H1 (cell line): Measurements from ENCODE around the gene KNDC1. TPM values are rescaled to one million over a fixed set of nuclear protein-coding genes. Genes with fewer than 3 reads are reported as not detected.

ENCODE experiments used
- CTCF ChIA-PET: fragments of 300-600 bp; sonication (Branson Sonifier 250); formaldehyde crosslinking; loops from one replicate; lab custom pipeline; 2021; ENCODE audit not compliant: partially characterized antibody; lab: Charles Lee
- POLR2A ChIA-PET: fragments of 300-600 bp; sonication (Branson Sonifier 250); formaldehyde crosslinking; loops from one replicate; lab custom pipeline; 2021; ENCODE audit warnings: inconsistent platforms; ENCODE audit not compliant: partially characterized antibody; lab: Charles Lee
- DNase-seq, 2 experiments: peaks; one replicate each; pipeline versions ENCODE4 v3.0.0 to v3.0.0-alpha.2; 2010 to 2022; ENCODE audit warnings: low spot score in 2 of 2, low read depth in 1 of 2, mixed read lengths in 1 of 2
- FAIRE-seq: peaks from 2 replicates; lab custom pipeline; 2011; peaks lifted over from hg19 to GRCh38; lab: Jason Lieb, UNC
- H2AFZ ChIP-seq: 2 replicates; pipeline ENCODE4 v1.8.1; 2012; ENCODE audit warnings: low read length, inconsistent platforms
- H2AK5ac ChIP-seq: 2 replicates; pipeline ENCODE4 v1.6.1; 2013; ENCODE audit warnings: low read depth, low read length
- H2BK120ac ChIP-seq: replicated peaks from 2 replicates; pipeline ENCODE3; 2013; ENCODE audit warnings: low read depth, low read length, inconsistent platforms
- H2BK12ac ChIP-seq: 2 replicates; pipeline ENCODE4 v1.6.1; 2013; ENCODE audit warnings: low read depth, low read length
- H2BK15ac ChIP-seq: 2 replicates; pipeline ENCODE4 v1.6.1; 2013; ENCODE audit warnings: low read length
- H2BK20ac ChIP-seq: 2 replicates; pipeline ENCODE4 v1.6.1; 2013; ENCODE audit warnings: low read length
- H2BK5ac ChIP-seq: 2 replicates; pipeline ENCODE4 v1.6.1; 2013; ENCODE audit warnings: low read depth, low read length
- H3K14ac ChIP-seq: 2 replicates; pipeline ENCODE4 v1.6.1; 2013; ENCODE audit warnings: inconsistent platforms; ENCODE audit not compliant: insufficient read length
- H3K18ac ChIP-seq: 2 replicates; pipeline ENCODE4 v1.6.1; 2013; ENCODE audit warnings: low read length; ENCODE audit errors: extremely low read depth
- H3K23ac ChIP-seq: 2 replicates; pipeline ENCODE4 v1.6.1; 2013; ENCODE audit warnings: inconsistent platforms; ENCODE audit not compliant: insufficient read length
- H3K23me2 ChIP-seq: 2 replicates; pipeline ENCODE4 v1.6.1; 2013; ENCODE audit warnings: low read depth, low read length
- H3K27ac ChIP-seq: 2 replicates; pipeline ENCODE4 v1.6.1; 2011; ENCODE audit warnings: low read depth, low read length, inconsistent platforms
- H3K27me3 ChIP-seq, 4 experiments: replicated peaks in 1 of 4; 1 replicate in 1 of 4; 2 replicates in 3 of 4; pipeline versions ENCODE4 v1.6.1 to v1.8.1; 2011 to 2013; ENCODE audit warnings: low read length in 3 of 4, mild to moderate bottlenecking in 3 of 4, inconsistent platforms in 2 of 4, mixed read lengths in 2 of 4, moderate library complexity in 1 of 4; ENCODE audit not compliant: control insufficient read depth in 3 of 4, insufficient read depth in 3 of 4; ENCODE audit errors: extremely low read depth in 1 of 4
- H3K36me3 ChIP-seq, 4 experiments: 2 replicates each; pipeline versions ENCODE4 v1.6.1 to v1.8.1; 2011 to 2013; ENCODE audit warnings: mild to moderate bottlenecking in 4 of 4, low read length in 3 of 4, moderate library complexity in 2 of 4, control low read depth in 1 of 4, inconsistent platforms in 1 of 4; ENCODE audit not compliant: insufficient read depth in 4 of 4, control insufficient read depth in 2 of 4
- H3K4ac ChIP-seq: replicated peaks from 2 replicates; pipeline ENCODE3; 2013; ENCODE audit warnings: low read length, low read depth, mixed read lengths, inconsistent platforms; ENCODE audit not compliant: insufficient read length
- H3K4me1 ChIP-seq, 4 experiments: replicated peaks in 1 of 4; 1 replicate in 1 of 4; 2 replicates in 3 of 4; pipeline versions ENCODE4 v1.6.1 to v1.8.1; 2011 to 2013; ENCODE audit warnings: low read length in 3 of 4, inconsistent platforms in 2 of 4, mixed read lengths in 1 of 4; ENCODE audit not compliant: insufficient read depth in 4 of 4, control insufficient read depth in 3 of 4
- H3K4me2 ChIP-seq, 2 experiments: 2 replicates each; pipeline versions ENCODE4 v1.6.1 to v1.8.1; 2011 to 2013; ENCODE audit warnings: low read depth in 2 of 2, low read length in 2 of 2, control low read depth in 1 of 2, inconsistent platforms in 1 of 2, mild to moderate bottlenecking in 1 of 2; ENCODE audit not compliant: insufficient read depth in 1 of 2
- H3K4me3 ChIP-seq, 4 experiments: fragments of 200-600, 300-600 bp in 1 of 4; sonication (generic), shearing (Covaris generic), sonication (Bioruptor Twin) in 1 of 4; 2 replicates each; pipeline versions ENCODE4 v1.5.1 to v1.8.1; 2011 to 2016; ENCODE audit warnings: low read length in 4 of 4, low read depth in 3 of 4, control low read depth in 2 of 4, inconsistent platforms in 2 of 4, mild to moderate bottlenecking in 2 of 4, mixed read lengths in 1 of 4, moderate library complexity in 1 of 4; ENCODE audit not compliant: insufficient read depth in 2 of 4; ENCODE audit errors: extremely low read depth in 1 of 4
- H3K56ac ChIP-seq: replicated peaks from 2 replicates; pipeline ENCODE3; 2013; ENCODE audit warnings: low read depth, mild to moderate bottlenecking, mixed read lengths, low read length, inconsistent platforms; ENCODE audit not compliant: insufficient read length
- H3K79me1 ChIP-seq: 2 replicates; pipeline ENCODE4 v1.6.1; 2013; ENCODE audit warnings: low read depth, low read length, control low read depth
- H3K79me2 ChIP-seq, 2 experiments: 2 replicates each; pipeline versions ENCODE4 v1.6.1 to v1.8.1; 2012 to 2013; ENCODE audit warnings: low read length in 2 of 2, mild to moderate bottlenecking in 2 of 2, inconsistent platforms in 1 of 2; ENCODE audit not compliant: insufficient read depth in 2 of 2, control insufficient read depth in 1 of 2
- H3K9ac ChIP-seq, 4 experiments: replicated peaks in 1 of 4; 1 replicate in 1 of 4; 2 replicates in 3 of 4; pipeline versions ENCODE4 v1.6.1 to v1.8.1; 2011 to 2013; ENCODE audit warnings: low read depth in 3 of 4, low read length in 3 of 4, control low read depth in 2 of 4, mild to moderate bottlenecking in 2 of 4, moderate library complexity in 2 of 4, inconsistent platforms in 1 of 4; ENCODE audit errors: extremely low read depth in 1 of 4
- H3K9me3 ChIP-seq, 2 experiments: 2 replicates each; pipeline versions ENCODE4 v1.6.1 to v1.8.1; 2012 to 2013; ENCODE audit warnings: mild to moderate bottlenecking in 2 of 2, moderate library complexity in 2 of 2, control low read depth in 1 of 2, inconsistent platforms in 1 of 2, low read depth in 1 of 2, low read length in 1 of 2, mixed read lengths in 1 of 2; ENCODE audit not compliant: insufficient read depth in 2 of 2
- H4K20me1 ChIP-seq, 2 experiments: replicated peaks in 1 of 2; 2 replicates each; pipeline versions ENCODE3 to v1.8.1; 2011 to 2013; ENCODE audit warnings: inconsistent platforms in 2 of 2, low read length in 2 of 2, mild to moderate bottlenecking in 1 of 2; ENCODE audit not compliant: insufficient read depth in 2 of 2, control insufficient read depth in 1 of 2
- H4K5ac ChIP-seq: 2 replicates; pipeline ENCODE4 v1.6.1; 2013; ENCODE audit warnings: low read length, low read depth, mixed read lengths, inconsistent platforms; ENCODE audit not compliant: insufficient read length
- H4K8ac ChIP-seq: 2 replicates; pipeline ENCODE4 v1.8.0; 2013; ENCODE audit warnings: mild to moderate bottlenecking, moderate library complexity, low read length, inconsistent platforms; ENCODE audit not compliant: insufficient read depth; ENCODE audit errors: extremely low read depth
- H4K91ac ChIP-seq: replicated peaks from 2 replicates; pipeline ENCODE3; 2013; ENCODE audit warnings: low read length, mixed read lengths, inconsistent platforms; ENCODE audit not compliant: insufficient read length
- ATF2 ChIP-seq: IDR thresholded peaks from 2 replicates; pipeline ENCODE4 v1.6.1; 2012; ENCODE audit warnings: low read length, inconsistent platforms
- CEBPB ChIP-seq: IDR thresholded peaks from 2 replicates; pipeline ENCODE4 v1.6.1; 2012; ENCODE audit warnings: low read depth, low read length
- CREB1 ChIP-seq: IDR thresholded peaks from 2 replicates; pipeline ENCODE4 v1.6.1; 2012; ENCODE audit warnings: inconsistent platforms
- CTBP2 ChIP-seq: IDR thresholded peaks from 2 replicates; pipeline ENCODE4 v1.7.0; 2011; ENCODE audit warnings: borderline replicate concordance, mild to moderate bottlenecking, moderate library complexity, mixed read lengths, low read length; ENCODE audit not compliant: insufficient read depth, insufficient read length
- EP300 ChIP-seq, 2 experiments: IDR thresholded peaks; 1 replicate in 1 of 2; 2 replicates in 1 of 2; pipeline ENCODE4 v1.6.1; 2011 to 2012; ENCODE audit warnings: low read depth in 2 of 2, low read length in 2 of 2, mild to moderate bottlenecking in 2 of 2, borderline replicate concordance in 1 of 2, inconsistent platforms in 1 of 2, moderate library complexity in 1 of 2
- FOSL1 ChIP-seq: IDR thresholded peaks from 2 replicates; pipeline ENCODE4 v1.6.1; 2011; ENCODE audit warnings: mild to moderate bottlenecking, low read depth, low read length, moderate library complexity; ENCODE audit not compliant: insufficient read depth
- JUN ChIP-seq: IDR thresholded peaks from 2 replicates; pipeline ENCODE4 v1.6.1; 2011; ENCODE audit warnings: low read depth, mild to moderate bottlenecking, improper control_type of control experiment, low read length
- POLR2AphosphoS5 ChIP-seq: IDR thresholded peaks from 2 replicates; pipeline ENCODE4 v1.6.1; 2011; ENCODE audit warnings: low read depth, low read length
- RBBP5 ChIP-seq: IDR thresholded peaks from 2 replicates; pipeline ENCODE4 v1.7.1; 2012; ENCODE audit warnings: low read depth, mild to moderate bottlenecking, inconsistent platforms, low read length, moderate library complexity, borderline replicate concordance
- SIX5 ChIP-seq: IDR thresholded peaks from 2 replicates; pipeline ENCODE4 v1.6.1; 2011; ENCODE audit warnings: mild to moderate bottlenecking, low read depth, low read length
- SUZ12 ChIP-seq: fragments of 200-600 bp; sonication (generic); IDR thresholded peaks from 2 replicates; pipeline ENCODE4 v1.6.1; 2012; ENCODE audit warnings: mild to moderate bottlenecking, inconsistent platforms, low read length, moderate library complexity, mixed read lengths
- TBP ChIP-seq: IDR thresholded peaks from 2 replicates; pipeline ENCODE4 v1.6.1; 2011; ENCODE audit warnings: low read depth, low read length, improper control_type of control experiment
- TEAD4 ChIP-seq: IDR thresholded peaks from 2 replicates; pipeline ENCODE4 v1.6.1; 2012; ENCODE audit warnings: low read depth, low read length, inconsistent platforms, mixed read lengths
- WGBS, 2 experiments: shearing (Covaris generic) in 1 of 2; methylation state at CpG; one replicate each; pipeline versions ENCODE4 v1.1.6 to v1.1.7; 2013 to 2015; ENCODE audit warnings: low lambda C conversion rate in 2 of 2, mixed read lengths in 2 of 2, inconsistent platforms in 1 of 2, low coverage in 1 of 2, missing lambda C conversion rate in 1 of 2; ENCODE audit not compliant: insufficient replicate concordance in 2 of 2, insufficient coverage in 1 of 2, insufficient read length in 1 of 2; ENCODE audit errors: extremely low coverage in 1 of 2, missing lambda C conversion rate in 1 of 2; 5-methylcytosine and 5-hydroxymethylcytosine counted together
- polyA plus RNA-seq, 7 experiments: library from polyadenylated mRNA; depleted of rRNA in 3 of 7; stranded (reverse) in 5 of 7; unstranded in 2 of 7; fragments of >200 nt in 5 of 7; fragments of 200-250 nt in 2 of 7; gene quantifications; 1 replicate in 5 of 7; 2 replicates in 1 of 7; 4 replicates in 1 of 7; pipeline versions ENCODE4 v1.2.1 to v1.2.3, GENCODE V29; 2011 to 2013; ENCODE audit warnings: missing spikeins in 2 of 7, mixed read lengths in 2 of 7
- total RNA-seq: library from RNA; stranded (reverse); fragmentation: NEBNext Ultra II Directional; extraction: Animal tissue kit (Norgen Biotek cat#: 25700); gene quantifications from 2 replicates; pipeline ENCODE4 v1.2.1, GENCODE V29; 2021

The KNDC1 gene
- total and polyA plus RNA-seq, 2 of the 8 experiments (the other 6 are each of a cell fraction or from before 2014, with no cell fraction given) = 7.5 to 16.7 TPM

- Histone ChIP-seq H3K79me2 (no peaks in the 10 kb centered on the region), H2AK5ac (no peak overlapping the region), H3K18ac (no peak overlapping the region), H2AFZ (no peak overlapping the region), H3K23ac (no peak overlapping the region), H3K4me1 (peaks cover 0 to 6% (median 5%) of the 10 kb centered on the region in 4 experiments; a peak in 6 of 7 replicates), H4K8ac (no peak overlapping the region), H2BK5ac (no peak overlapping the region), H3K4me2 (no peak overlapping the region), H2BK20ac (no peak overlapping the region), H4K20me1 (no peaks in the 10 kb centered on the region), H3K4ac (no peak overlapping the region), H3K79me1 (no peaks in the 10 kb centered on the region), H3K56ac (no peak overlapping the region), H2BK120ac (no peak overlapping the region), H3K9me3 (peaks cover 0 to 13% of the 10 kb centered on the region in 2 experiments; a peak in 2 of 4 replicates), H2BK15ac (no peak overlapping the region), H4K91ac (no peak overlapping the region), H3K27ac (no peak overlapping the region), H3K4me3 (no peak overlapping the region), H4K5ac (no peak overlapping the region), H3K27me3 (no peaks in the 10 kb centered on the region), H3K23me2 (no peaks in the 10 kb centered on the region), H3K9ac (no peak overlapping the region), H3K14ac (no peak overlapping the region), H3K36me3 (no peaks in the 10 kb centered on the region), H2BK12ac (no peak overlapping the region)
- 78% methylated on average over 9 of the region's 9 CpGs; no CpG with 5 or more reads in 1 of the 2 experiments for WGBS, 2 experiments
- CTCF ChIA-PET = interaction anchor here (0.6 to 6.3 kb wide), 51 partner anchors 9 to 1986 kb away, joined by 3 to 40 read pairs (median 4); no protein-coding TSS in a partner anchor
- DNase-seq (no peak), FAIRE-seq (no peak)
- POLR2A ChIA-PET = interaction anchor here (0.6 to 2.3 kb wide), 7 partner anchors 11 to 250 kb away, joined by 3 to 6 read pairs (median 3); no protein-coding TSS in a partner anchor
- TF ChIP-seq TBP = no peak
- no peak for TF ChIP-seq POLR2AphosphoS5
- no peak for TF ChIP-seq CEBPB
- TF ChIP-seq EP300 (IDR thresholded peaks at IDR 0.05; ENCODE audit: borderline replicate concordance in 1 of 2, low read depth in 2 of 2, low read length in 2 of 2) = no peak
- no peak for TF ChIP-seq TEAD4
- TF ChIP-seq SIX5 = no peak
- TF ChIP-seq CTBP2 = no peak
- no peak for TF ChIP-seq RBBP5
- no peak for TF ChIP-seq CREB1
- no peak for TF ChIP-seq ATF2
- no peak for TF ChIP-seq FOSL1
- no peak for TF ChIP-seq SUZ12
- TF ChIP-seq JUN = no peak
These were observed 16.5 kb upstream of the KNDC1 start for GRCh38 chr10:133143546-133143945.
